ENCODE measurements around the gene TRIOBP. TPM values are rescaled to one million over a fixed set of nuclear protein-coding genes. Genes with fewer than 3 reads are reported as not detected.
A peak's percentile ranks its signal among the peaks of the same experiment; 100 is the strongest.

Gene TRIOBP
- total RNA-seq, 1 donor from 2014 or later, result 33.7 TPM

DNA sequence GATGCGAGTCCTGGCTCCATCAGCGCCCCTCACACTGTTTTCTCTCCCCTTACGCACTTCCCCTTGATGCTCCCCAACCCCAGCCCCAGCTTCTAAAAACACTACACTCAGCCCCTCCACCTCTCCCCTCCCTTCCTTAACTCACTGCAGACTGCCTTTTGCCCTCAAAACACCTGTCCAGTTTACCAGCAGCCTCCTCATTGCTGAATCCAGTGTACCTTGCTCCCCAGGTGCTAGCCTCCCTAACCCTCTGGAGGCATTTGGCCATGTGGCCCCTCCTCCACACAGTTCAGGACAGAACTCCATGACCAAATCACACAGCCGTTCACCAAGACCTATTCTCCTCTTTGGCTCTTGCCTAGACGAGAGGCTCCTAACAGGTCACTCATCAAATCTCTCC, 123.5 kb downstream of the TRIOBP start:
- no peak for DNase-seq
- Mint-ChIP-seq H3K9me3 (ENCODE audit: unreplicated experiment) (peaks cover 9% of the 10 kb centered on the region), H3K27me3 (ENCODE audit: unreplicated experiment) (peaks cover 24% of the 10 kb centered on the region), H3K4me3 (ENCODE audit: unreplicated experiment) (no peak overlapping the region), H3K4me1 (ENCODE audit: low read depth, unreplicated experiment) (peaks cover 6% of the 10 kb centered on the region), H3K36me3 (ENCODE audit: unreplicated experiment) (no peaks in the 10 kb centered on the region), H3K27ac (ENCODE audit: unreplicated experiment) (no peak overlapping the region)
- TF ChIP-seq, protein P1, sequence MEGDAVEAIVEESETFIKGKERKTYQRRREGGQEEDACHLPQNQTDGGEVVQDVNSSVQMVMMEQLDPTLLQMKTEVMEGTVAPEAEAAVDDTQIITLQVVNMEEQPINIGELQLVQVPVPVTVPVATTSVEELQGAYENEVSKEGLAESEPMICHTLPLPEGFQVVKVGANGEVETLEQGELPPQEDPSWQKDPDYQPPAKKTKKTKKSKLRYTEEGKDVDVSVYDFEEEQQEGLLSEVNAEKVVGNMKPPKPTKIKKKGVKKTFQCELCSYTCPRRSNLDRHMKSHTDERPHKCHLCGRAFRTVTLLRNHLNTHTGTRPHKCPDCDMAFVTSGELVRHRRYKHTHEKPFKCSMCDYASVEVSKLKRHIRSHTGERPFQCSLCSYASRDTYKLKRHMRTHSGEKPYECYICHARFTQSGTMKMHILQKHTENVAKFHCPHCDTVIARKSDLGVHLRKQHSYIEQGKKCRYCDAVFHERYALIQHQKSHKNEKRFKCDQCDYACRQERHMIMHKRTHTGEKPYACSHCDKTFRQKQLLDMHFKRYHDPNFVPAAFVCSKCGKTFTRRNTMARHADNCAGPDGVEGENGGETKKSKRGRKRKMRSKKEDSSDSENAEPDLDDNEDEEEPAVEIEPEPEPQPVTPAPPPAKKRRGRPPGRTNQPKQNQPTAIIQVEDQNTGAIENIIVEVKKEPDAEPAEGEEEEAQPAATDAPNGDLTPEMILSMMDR (IDR thresholded peaks at IDR 0.05; ENCODE audit: partially characterized antibody, unreplicated experiment), result no peak

DNA sequence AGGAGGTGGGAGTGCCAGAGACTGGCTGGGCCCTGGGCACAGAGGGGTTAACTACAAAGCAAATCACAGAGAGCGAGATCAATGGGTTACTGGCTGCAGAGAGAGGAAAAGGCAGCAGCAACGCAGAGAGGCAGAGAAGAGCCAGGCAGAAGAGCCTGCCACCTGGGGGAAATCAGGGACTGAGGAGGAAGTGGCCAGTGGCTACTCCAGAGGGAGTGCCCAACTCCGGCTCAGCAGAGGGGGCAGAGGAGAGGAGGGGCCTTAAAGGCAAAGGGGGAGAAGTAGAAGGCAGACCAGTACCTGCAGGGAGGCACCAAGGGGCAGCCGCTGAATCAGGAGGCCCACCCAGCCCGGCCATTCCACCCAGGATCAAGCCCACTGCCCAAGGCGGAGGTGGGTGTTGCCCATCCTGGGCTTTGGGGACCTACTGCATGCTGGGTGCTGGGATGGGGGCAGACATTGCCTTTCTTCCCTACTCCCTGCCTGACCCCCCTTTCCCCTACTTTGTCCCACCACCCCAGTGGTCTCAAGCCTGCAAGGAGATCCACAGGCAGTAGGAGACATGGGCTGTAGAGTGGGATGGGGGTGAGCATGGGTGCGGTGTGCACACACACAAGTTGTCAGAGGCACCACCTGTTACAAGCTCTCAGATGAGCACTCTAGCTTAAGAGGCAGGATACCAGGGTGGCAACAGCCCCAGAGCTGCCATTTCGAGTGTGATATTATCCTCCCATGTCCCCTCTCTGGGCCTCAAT, 125.4 kb downstream of the TRIOBP start:
- Mint-ChIP-seq H3K27ac (ENCODE audit: unreplicated experiment) (no peak overlapping the region), H3K36me3 (ENCODE audit: unreplicated experiment) (no peaks in the 10 kb centered on the region), H3K9me3 (ENCODE audit: unreplicated experiment) (peaks cover 8% of the 10 kb centered on the region), H3K4me1 (ENCODE audit: low read depth, unreplicated experiment) (peaks cover 6% of the 10 kb centered on the region), H3K4me3 (ENCODE audit: unreplicated experiment) (peak overlapping the region; percentile 48), H3K27me3 (ENCODE audit: unreplicated experiment) (peaks cover 27% of the 10 kb centered on the region)
- TF ChIP-seq, protein P1 (IDR thresholded peaks at IDR 0.05; ENCODE audit: partially characterized antibody, unreplicated experiment), result no peak
- no peak for DNase-seq

GRCh38 chr22:37823134-37823985, 126.5 kb downstream of the TRIOBP start, which contains the start of gene GALR3:
TSS of gene GALR3 (plus strand) at chr22:37823382. CDS start at chr22:37823407, 25 bp downstream.
- H3K27ac Mint-ChIP-seq (ENCODE audit: unreplicated experiment), result no peak within 1 kb of the TSS
- H3K4me3 Mint-ChIP-seq (ENCODE audit: unreplicated experiment), result peak within 1 kb of the TSS; percentile 75
- peaks cover 4% of the 10 kb centered on the region for H3K4me1 Mint-ChIP-seq (ENCODE audit: low read depth, unreplicated experiment)
- no peaks in the 10 kb centered on the region for H3K36me3 Mint-ChIP-seq (ENCODE audit: unreplicated experiment)
- H3K27me3 Mint-ChIP-seq (ENCODE audit: unreplicated experiment), result peaks cover 29% of the 10 kb centered on the region
- DNase-seq, result no peak
- peaks cover 8% of the 10 kb centered on the region for H3K9me3 Mint-ChIP-seq (ENCODE audit: unreplicated experiment)
- TF ChIP-seq, protein P1 (IDR thresholded peaks at IDR 0.05; ENCODE audit: partially characterized antibody, unreplicated experiment), result no peak

GRCh38 chr22:37824674-37825641, 128.1 kb downstream of the TRIOBP start:
- peaks cover 4% of the 10 kb centered on the region for H3K36me3 Mint-ChIP-seq (ENCODE audit: unreplicated experiment)
- TF ChIP-seq, protein P1 (IDR thresholded peaks at IDR 0.05; ENCODE audit: partially characterized antibody, unreplicated experiment), result no peak
- H3K27me3 Mint-ChIP-seq (ENCODE audit: unreplicated experiment), result peaks cover 23% of the 10 kb centered on the region
- peak; percentile 54 for DNase-seq
- peaks cover 4% of the 10 kb centered on the region for H3K4me1 Mint-ChIP-seq (ENCODE audit: low read depth, unreplicated experiment)
- H3K9me3 Mint-ChIP-seq (ENCODE audit: unreplicated experiment), result peaks cover 5% of the 10 kb centered on the region
- H3K27ac Mint-ChIP-seq (ENCODE audit: unreplicated experiment), result no peak overlapping the region
- peak overlapping the region; percentile 68 for H3K4me3 Mint-ChIP-seq (ENCODE audit: unreplicated experiment)

Other genes with a start within 250 kb of the TRIOBP start
- gene MFNG, start 210.7 kb upstream of the TRIOBP start, total RNA-seq (ENCODE audit: unreplicated experiment), result 61.1 TPM
- gene CARD10, start 177.6 kb upstream of the TRIOBP start, total RNA-seq (ENCODE audit: unreplicated experiment), result 2.7 TPM
- gene CDC42EP1, start 136.6 kb upstream of the TRIOBP start, total RNA-seq (ENCODE audit: unreplicated experiment), result 2.1 TPM
- not detected for gene LGALS2, start 117.0 kb upstream of the TRIOBP start, total RNA-seq (ENCODE audit: unreplicated experiment)
- 104 TPM for gene GGA1, start 88.2 kb upstream of the TRIOBP start, total RNA-seq (ENCODE audit: unreplicated experiment)
- gene SH3BP1, start 57.4 kb upstream of the TRIOBP start, total RNA-seq (ENCODE audit: unreplicated experiment), result 12.7 TPM
- gene PDXP, start 38.3 kb upstream of the TRIOBP start, total RNA-seq (ENCODE audit: unreplicated experiment), result 88.1 TPM
- 50.7 TPM for gene LGALS1, start 21.4 kb upstream of the TRIOBP start, total RNA-seq (ENCODE audit: unreplicated experiment)
- 9.9 TPM for gene NOL12, start 10.7 kb upstream of the TRIOBP start, total RNA-seq (ENCODE audit: unreplicated experiment)
- gene GCAT, start 110.9 kb downstream of the TRIOBP start, total RNA-seq (ENCODE audit: unreplicated experiment), result 11.9 TPM
- gene GALR3, start 126.3 kb downstream of the TRIOBP start, total RNA-seq (ENCODE audit: unreplicated experiment), result not detected
- gene ANKRD54, start 147.3 kb downstream of the TRIOBP start, total RNA-seq (ENCODE audit: unreplicated experiment), result 26.7 TPM
- gene EIF3L, start 152.4 kb downstream of the TRIOBP start, total RNA-seq (ENCODE audit: unreplicated experiment), result 526 TPM
- gene MICALL1, start 209.2 kb downstream of the TRIOBP start, total RNA-seq (ENCODE audit: unreplicated experiment), result 133 TPM